HPDE6-E6E7 (cell line): ENCODE results near the gene AK9.

ENCODE experiments used
- DNase-seq: peaks from one replicate; pipeline ENCODE4 v3.0.0; 2011; ENCODE audit warnings: missing footprints; ENCODE audit errors: extremely low spot score

The AK9 gene

DNA sequence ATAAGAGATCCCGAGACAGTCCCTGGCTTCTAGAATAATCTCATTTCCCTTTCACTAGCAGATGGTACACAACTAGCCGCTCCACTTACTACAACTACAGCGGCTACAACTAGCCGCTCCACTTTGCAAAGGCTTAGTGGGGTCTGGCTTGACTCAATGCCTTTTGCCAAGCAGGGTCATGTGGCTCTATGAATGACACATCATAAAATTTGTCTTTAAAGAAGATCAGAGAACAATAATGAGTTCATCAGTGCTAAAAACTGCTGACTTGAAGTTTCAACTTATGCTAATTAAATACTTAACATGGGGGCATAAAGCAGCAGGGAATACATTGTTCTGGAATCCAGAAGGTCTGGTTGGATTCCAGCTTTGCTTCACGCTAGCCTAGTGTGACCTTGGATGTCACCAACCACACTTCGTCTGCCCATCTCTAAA, 233.4 kb downstream of the AK9 start:
- DNase-seq, result no peak

DNA sequence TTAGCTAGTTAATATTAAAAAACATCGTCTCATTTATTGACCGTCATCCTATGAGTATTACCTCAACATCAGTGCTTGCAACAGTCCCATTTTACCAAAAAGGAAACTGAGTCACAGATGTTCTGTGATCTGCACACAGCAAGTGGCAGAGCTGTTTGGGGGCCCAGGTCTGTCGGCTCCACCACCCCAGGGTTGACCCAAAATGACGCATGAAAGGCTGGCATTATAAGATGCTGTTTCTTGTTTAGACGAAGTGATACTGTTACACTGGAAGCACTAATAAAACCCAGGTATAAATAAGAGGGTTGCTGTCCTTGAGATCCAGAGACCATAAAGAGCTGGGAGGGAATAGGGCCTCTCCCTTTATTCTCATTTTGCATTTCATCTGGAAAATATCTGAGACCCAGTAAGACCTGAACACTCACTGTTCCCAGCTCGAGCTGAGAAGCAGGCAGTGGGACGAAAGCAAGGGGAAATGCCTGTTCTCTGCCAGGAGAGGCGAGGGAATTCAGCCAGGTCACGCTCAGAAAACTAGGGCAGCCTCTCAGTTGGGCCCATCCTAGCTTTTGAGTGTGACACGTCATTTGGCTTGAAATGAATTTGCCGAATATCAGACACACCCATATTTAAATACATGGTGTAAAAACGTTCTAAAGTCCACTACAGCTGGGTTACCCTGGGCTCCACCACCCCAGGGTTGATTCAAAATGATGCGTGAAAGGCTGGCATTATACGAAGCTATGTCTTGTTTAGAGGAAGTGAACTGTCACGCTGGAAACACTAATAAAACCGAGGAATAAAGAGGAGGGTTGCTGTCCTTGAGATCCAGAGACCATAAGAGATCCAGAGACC, 234.1 kb downstream of the AK9 start:
- no peak for DNase-seq

- DNase-seq, result no peak
Measured at GRCh38 chr6:109456111-109456583, 234.9 kb downstream of the AK9 start.

DNA sequence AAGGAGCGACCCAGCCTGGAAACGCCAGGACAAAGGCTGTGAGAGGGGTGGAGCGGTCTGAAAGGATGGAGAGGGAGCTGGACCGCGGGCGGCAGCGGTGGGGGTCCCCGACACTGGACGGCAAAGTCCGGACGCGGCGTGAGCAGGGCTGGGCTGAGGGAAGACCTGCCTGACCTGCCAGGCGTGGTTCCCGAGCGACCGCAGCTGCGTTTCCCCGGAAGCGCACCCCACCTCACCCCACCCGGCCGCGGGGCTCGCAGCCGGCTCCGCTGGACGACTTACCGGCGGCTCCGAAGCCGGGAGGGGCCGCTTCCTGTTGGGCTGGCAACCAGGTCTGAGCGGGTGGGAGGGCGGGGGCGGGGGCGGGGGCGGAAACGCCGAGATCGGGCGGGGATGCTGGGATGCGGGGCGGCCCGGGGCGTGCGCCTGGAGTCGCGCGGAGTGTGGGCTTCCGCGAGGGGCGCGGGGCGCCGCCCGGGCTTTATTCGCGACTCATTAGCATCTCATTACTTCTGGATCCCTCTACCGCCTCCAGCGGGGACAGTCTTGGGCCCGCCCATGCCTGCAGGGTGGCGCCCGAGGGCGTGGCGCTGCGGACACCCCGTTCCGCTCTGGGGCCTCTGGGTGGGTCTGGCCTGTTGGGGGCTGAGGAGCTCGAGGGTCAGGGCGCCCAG, 235.4 kb downstream of the AK9 start, which contains the start of gene MICAL1:
Gene MICAL1, minus strand, starts transcription at position 336 of the 674 bp plus-strand sequence. CDS start 1,576 bp downstream, outside the sequence.
- peak; percentile 44 for DNase-seq

DNA sequence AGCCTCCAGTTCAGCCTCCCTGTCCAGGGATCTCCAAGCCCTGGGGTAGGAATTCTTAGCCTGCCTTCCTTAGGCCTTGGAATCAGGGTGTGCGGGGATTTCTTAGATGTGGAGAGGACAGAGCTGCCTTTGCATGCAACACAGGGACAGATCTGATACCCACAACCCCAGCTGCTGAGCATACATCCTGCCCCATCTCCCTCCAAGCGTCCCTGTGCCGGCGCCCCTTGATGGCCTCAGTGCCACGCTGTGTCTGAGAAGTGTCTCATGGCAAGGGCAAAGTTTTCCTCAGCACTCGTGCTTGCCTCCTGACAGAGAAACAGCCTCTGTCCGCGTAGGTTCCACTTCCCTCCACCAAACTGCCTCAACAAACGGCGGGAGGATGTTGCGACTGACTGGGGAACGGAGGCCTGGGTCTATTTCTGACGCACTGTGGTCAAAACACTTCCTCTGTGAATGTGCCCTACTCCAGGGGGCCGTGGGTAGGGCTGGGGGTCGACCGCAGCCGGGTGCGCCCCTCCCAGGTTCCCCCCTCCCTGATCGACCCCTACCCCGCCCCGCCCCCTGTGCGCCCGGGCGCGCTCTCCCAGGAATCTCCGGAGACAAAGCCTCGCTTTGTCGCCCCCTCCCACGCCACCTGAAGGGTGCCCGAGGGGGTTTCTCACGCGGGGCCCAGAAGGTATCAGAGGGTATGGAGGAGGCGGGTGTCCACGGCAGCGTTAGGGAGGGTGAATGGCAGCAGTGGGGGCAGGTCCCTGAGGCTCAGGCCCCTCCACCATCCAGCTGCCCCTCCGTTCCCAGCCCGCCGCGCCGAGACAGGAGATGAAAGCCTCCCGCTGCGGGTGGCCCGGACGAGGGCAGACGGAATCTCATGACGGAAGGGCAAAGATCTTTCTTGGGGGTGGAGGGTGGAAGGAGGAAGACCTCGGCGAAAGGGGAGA, 236.2 kb downstream of the AK9 start:
- no peak for DNase-seq

DNA sequence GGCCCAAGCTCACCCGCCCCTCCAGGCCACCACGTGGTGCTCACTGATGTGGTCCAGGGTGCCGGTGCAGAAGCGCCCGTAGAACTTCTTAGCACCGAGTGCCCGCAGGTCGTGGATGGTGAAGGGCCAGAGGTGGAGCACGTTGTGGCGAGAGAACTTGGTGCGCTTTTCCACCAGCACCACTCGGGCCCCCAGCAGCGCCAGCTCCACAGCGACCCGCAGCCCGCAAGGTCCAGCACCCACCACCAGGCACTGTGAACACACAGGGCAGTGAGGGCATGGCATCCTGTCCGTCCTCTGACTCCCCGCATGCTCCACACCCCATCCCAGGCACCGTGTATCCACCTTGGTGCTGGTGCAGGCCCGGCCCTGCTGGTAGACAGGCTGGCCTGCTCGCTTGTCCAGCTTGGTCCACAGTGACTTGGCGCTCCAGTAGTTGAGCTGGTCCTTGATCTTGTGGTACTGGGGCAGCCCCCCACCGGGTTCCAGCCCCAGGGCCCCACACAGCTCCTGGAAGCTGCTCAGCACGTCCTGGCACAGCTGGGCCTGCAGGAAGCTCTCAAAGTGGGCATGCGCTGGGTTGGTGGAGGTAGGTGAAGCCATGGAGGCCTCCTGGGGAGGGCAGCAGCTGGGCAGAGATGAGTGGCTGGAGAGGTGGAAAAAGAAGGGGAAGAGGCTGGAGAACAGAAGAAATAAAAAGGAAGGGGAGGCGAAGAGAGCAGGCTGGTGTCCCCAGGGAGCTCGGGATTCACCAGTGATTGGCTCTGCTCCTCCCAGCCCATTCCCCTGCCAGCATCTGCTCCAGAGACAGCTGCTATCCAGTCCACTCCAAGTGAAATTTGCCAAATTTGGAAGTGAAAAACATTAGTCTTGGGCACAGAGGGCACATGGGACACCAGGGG, 237.2 kb downstream of the AK9 start:
- no peak for DNase-seq

GRCh38 chr6:109453156-109453555, 237.8 kb downstream of the AK9 start:
- no peak for DNase-seq

DNA sequence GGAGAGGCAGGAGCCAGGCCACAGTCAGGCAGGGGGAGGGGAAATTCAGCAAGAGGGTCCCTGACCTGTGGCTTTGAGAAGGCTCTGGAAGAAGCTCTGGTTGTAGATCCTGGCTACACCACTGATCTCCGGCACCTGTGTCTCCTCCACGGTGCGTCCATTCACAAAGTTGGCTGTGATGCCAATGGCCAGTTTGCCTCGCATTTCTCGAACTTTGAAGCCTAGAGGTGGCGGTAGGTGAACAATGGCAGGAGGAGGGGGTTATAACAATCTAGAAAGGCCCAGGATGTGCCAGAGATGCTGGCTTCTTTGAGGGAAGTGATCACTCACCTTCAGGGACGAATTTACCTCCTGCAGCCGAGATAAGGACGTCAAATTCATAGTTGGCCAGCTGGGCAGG, 238.8 kb downstream of the AK9 start:
- DNase-seq, result no peak

DNA sequence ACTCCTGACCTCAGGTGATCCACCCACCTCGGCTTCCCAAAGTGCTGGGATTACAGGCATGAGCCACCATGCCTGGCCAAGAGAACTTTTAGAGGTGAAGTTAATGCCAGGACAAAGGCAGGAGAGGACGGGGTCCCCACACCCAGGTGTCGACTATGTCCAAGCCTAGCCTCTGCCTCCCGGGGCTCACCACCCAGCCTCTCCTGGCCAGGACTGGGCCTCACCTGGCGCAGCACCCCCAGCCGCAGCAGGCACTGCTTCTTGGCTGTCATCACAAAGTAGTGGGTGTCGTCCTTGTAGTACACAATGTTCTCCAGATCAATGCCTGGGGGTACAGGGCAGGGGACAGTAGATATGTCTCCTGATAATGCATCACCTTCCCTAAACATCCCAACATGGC, 239.6 kb downstream of the AK9 start:
- no peak for DNase-seq

DNA sequence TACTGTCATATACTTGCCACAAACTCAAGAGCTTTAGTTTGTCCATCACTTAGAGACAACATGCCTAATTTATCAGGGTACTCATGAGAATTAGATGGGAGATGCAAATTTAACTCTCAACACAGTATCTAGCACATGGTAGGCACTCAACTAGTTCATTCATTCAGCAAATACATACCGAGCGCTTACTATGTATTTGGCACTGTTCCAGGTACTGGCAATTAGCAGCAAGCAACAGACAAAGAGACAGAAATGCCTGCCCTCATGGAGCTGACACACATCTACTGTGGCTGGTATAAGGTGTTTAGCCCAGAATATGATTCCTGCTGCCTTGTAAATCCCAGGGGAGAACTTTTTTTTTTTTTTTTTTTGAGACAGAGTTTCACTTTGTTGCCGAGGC, 240.2 kb downstream of the AK9 start:
- no peak for DNase-seq

- DNase-seq, result no peak
Measured at GRCh38 chr6:109449795-109450673, 241.0 kb downstream of the AK9 start.

GRCh38 chr6:109449064-109449794, 241.8 kb downstream of the AK9 start:
- DNase-seq, result no peak

DNA sequence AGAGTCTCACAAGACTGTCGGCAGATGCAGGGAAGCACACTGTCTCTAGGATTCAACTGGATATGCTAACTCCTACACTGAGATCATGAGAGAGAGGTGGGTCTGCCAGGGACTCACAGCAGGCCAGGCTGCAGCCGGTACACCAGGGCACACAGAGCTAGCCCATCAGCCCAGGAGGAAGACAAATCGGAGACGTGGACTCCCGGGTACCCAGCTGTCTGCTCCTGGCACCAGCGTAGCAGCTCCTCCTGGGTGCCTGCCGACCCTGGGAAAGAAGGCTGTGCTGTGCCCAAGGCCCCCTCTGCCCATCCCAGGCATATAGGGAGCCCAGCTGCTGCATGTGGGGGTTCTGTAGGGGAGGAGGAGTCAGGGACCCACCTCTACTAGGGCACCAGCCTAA, 242.4 kb downstream of the AK9 start:
- no peak for DNase-seq

DNA sequence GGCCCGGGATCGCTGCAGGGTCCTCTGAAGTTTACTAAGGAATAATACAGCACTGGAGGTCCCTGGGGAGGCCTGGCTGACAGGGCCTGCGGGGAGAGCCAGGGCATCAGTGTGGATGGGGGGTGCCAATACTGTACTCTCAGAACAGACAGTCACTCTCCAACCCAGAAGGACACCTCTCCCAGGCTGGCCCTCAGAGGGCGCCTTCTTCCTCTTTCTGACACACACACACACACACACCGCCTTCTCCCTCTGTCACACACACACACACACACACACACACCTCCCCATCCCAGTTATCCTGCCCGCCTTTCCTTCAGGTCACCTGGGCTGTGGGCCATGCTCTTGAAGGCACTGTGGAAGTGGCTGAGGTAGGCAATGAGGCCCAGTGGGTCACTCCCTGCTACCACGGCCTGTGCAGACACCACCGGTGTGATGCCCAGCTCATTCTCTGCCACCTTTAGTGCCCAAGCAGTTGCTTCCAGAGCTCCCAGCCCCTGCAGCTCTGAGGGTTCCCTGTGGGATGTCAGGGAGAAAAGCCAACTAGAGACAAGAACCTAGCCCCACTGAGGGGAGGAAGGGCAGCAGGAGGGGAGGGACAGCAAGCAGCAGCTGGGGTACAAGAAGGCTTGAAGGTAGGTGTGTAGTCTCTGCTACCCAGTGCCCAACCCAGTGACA, 243.0 kb downstream of the AK9 start:
- no peak for DNase-seq

DNA sequence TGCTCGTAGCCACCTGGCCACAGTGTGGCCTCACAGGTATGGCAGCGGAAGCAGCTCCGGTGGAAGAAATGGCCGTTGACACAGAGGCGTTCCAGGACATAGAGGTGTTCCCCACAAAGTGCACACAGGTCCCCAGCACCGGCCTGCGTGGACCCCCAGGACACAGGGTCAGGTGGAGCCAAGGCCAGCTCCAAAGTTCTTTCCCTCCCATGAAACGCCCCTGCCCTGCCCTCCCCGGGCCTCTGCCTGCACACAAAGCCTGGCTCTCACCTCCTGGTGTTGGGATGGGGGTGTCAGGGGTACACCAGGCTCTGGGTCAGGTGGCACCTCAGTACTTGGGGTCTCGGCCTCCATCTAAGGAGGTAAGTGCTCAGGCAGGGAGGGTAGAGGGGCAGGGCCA, 243.9 kb downstream of the AK9 start:
- DNase-seq, result no peak

DNA sequence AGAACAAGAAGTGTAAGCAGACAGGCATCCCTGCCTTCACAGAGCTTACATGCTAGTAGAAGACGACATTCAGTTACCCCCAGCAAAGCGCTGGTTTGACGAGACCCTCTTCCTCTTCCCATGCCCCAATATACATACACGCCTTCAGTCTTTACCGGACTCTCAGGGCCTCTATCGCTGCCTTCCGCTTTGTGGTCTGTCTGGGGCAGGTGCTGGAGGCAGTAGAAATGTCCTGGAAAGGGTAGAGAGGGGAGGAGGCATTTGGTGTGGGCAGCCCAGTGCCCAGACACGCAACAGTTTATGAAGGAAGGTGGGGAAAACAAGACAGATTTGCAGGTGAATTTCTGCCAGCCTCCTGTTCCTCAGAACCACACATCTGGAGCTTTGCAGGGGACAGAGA, 244.5 kb downstream of the AK9 start:
- no peak for DNase-seq

- DNase-seq, result no peak
Measured at GRCh38 chr6:109446072-109446471, 244.9 kb downstream of the AK9 start.

DNA sequence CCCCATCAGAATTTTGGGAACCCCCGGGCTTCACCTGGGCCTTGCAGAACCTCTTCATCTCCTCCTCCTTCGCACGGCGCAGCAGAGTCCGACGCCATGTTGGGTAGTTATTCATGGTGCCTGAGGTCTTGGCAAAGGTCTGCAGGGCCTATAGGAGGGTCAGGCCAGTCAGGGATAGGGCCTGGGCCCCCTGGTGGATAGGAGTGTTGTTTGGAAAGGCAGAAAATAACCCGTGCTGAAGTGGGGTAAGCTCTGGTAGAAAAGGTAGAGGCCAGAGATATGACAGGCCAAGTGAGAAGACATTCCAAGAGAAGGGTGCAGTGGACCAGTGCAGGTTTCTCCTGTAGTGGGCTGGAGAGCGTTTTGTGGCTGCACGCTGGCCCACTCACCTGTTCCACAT, 245.6 kb downstream of the AK9 start:
- no peak for DNase-seq
